Smooth muscle cell (in vitro differentiated cells): ENCODE measurements around the gene LDLRAD4. TPM values are rescaled to one million over a fixed set of nuclear protein-coding genes. Genes with fewer than 3 reads are reported as not detected.

ENCODE experiments used
- DNase-seq: peaks from one replicate; lab custom pipeline; 2025; ENCODE audit not compliant: unreplicated experiment; lab: John Stamatoyannopoulos, UW
- H2AFZ ChIP-seq: fragments of 200-600 bp; sonication (generic); 2 replicates; pipeline ENCODE4 v1.6.0; 2016; ENCODE audit warnings: antibody characterized with exemption, low read depth, mild to moderate bottlenecking
- H3F3A ChIP-seq: fragments of 200-600 bp; sonication (generic); 2 replicates; pipeline ENCODE4 v1.6.0; 2017; ENCODE audit warnings: antibody characterized with exemption, low read depth
- H3K27ac ChIP-seq: fragments of 200-600 bp; sonication (generic); 2 replicates; pipeline ENCODE4 v1.5.1; 2016; ENCODE audit warnings: low read depth, mild to moderate bottlenecking
- H3K27me3 ChIP-seq: fragments of 200-600 bp; sonication (generic); 2 replicates; pipeline ENCODE4 v1.6.1; 2016; ENCODE audit warnings: low read depth, mild to moderate bottlenecking
- H3K36me3 ChIP-seq: fragments of 200-600 bp; sonication (generic); 2 replicates; pipeline ENCODE4 v1.5.1; 2016; ENCODE audit warnings: low read depth
- H3K4me1 ChIP-seq: fragments of 200-600 bp; sonication (generic); 2 replicates; pipeline ENCODE4 v1.5.1; 2016; ENCODE audit warnings: low read depth
- H3K4me2 ChIP-seq: fragments of 200-600 bp; sonication (generic); 2 replicates; pipeline ENCODE4 v1.6.0; 2016; ENCODE audit warnings: mild to moderate bottlenecking
- H3K4me3 ChIP-seq: fragments of 200-600 bp; sonication (generic); 2 replicates; pipeline ENCODE4 v1.5.1; 2016; ENCODE audit warnings: mild to moderate bottlenecking
- H3K79me2 ChIP-seq: fragments of 200-600 bp; sonication (generic); 2 replicates; pipeline ENCODE4 v1.6.0; 2016; ENCODE audit warnings: low read depth, mild to moderate bottlenecking
- H3K9ac ChIP-seq: fragments of 200-600 bp; sonication (generic); 2 replicates; pipeline ENCODE4 v1.6.0; 2016; ENCODE audit warnings: low read depth
- H3K9me3 ChIP-seq: fragments of 200-600 bp; sonication (generic); replicated peaks from 2 replicates; pipeline ENCODE4 v1.5.1; 2016; ENCODE audit warnings: low read depth
- H4K20me1 ChIP-seq: fragments of 200-600 bp; sonication (generic); 2 replicates; pipeline ENCODE4 v1.6.0; 2016; ENCODE audit warnings: low read depth
- CTCF ChIP-seq: fragments of 200-600 bp; sonication (generic); IDR thresholded peaks from 2 replicates; pipeline ENCODE4 v1.5.1; 2017; ENCODE audit warnings: borderline replicate concordance, mild to moderate bottlenecking, antibody characterized with exemption; ENCODE audit not compliant: insufficient read depth, poor library complexity, severe bottlenecking
- WGBS: methylation state at CpG from one replicate; pipeline ENCODE4 v1.1.7; 2016; ENCODE audit warnings: low lambda C conversion rate; 5-methylcytosine and 5-hydroxymethylcytosine counted together
- polyA plus RNA-seq: library from polyadenylated mRNA; unstranded; fragments of >200 nt; fragmentation: Nextera tagmentation; extraction: Ambion mirVana; gene quantifications from 2 replicates; pipeline ENCODE4 v1.2.1, GENCODE V29; 2016
- total RNA-seq: library from RNA; depleted of rRNA; stranded (reverse); fragments of >200 nt; gene quantifications from 2 replicates; pipeline ENCODE4 v1.2.3, GENCODE V29; 2014

Gene LDLRAD4
- total and polyA plus RNA-seq, 2 experiments from 2014 or later, result 36.2 to 48.3 TPM

GRCh38 chr18:13218997-13219396 lies 437 bp downstream of the LDLRAD4 start:
- H3K36me3 ChIP-seq, result no peaks in the 10 kb centered on the region
- peak overlapping the region; percentile 81 for H3K4me3 ChIP-seq
- no peaks in the 10 kb centered on the region for H3K27me3 ChIP-seq
- H3K9me3 ChIP-seq, result no peaks in the 10 kb centered on the region
- peak overlapping the region; percentile 94 for H3K27ac ChIP-seq
- H3K4me1 ChIP-seq, result peaks cover 32% of the 10 kb centered on the region
- H3K9ac ChIP-seq, result peak overlapping the region; percentile 86
- peaks cover 25% of the 10 kb centered on the region for H3F3A ChIP-seq
- peak overlapping the region; percentile 27 for H2AFZ ChIP-seq
- peaks cover 16% of the 10 kb centered on the region for H4K20me1 ChIP-seq
- no peak for DNase-seq
- peaks cover 45% of the 10 kb centered on the region for H3K79me2 ChIP-seq
- no peak for TF ChIP-seq CTCF
- 15% methylated on average over 14 of the region's 15 CpGs for WGBS
- H3K4me2 ChIP-seq, result peak overlapping the region; percentile 89

GRCh38 chr18:13219593-13220159 lies 1.1 kb downstream of the LDLRAD4 start:
- Histone ChIP-seq H3K27me3 (no peaks in the 10 kb centered on the region), H3K79me2 (peaks cover 52% of the 10 kb centered on the region), H3F3A (peaks cover 25% of the 10 kb centered on the region), H3K36me3 (no peaks in the 10 kb centered on the region), H3K9me3 (no peaks in the 10 kb centered on the region), H3K27ac (peak overlapping the region; percentile 94), H4K20me1 (peaks cover 22% of the 10 kb centered on the region), H3K4me1 (peaks cover 32% of the 10 kb centered on the region), H3K4me3 (peak overlapping the region; percentile 81), H3K4me2 (peak overlapping the region; percentile 89), H3K9ac (peak overlapping the region; percentile 86), H2AFZ (no peak overlapping the region)
- WGBS, result 35% methylated on average over 4 of the region's 4 CpGs
- no peak for DNase-seq
- TF ChIP-seq CTCF, result no peak

GRCh38 chr18:13220361-13220991 lies 1.9 kb downstream of the LDLRAD4 start:
- peaks cover 25% of the 10 kb centered on the region for H3F3A ChIP-seq
- peaks cover 30% of the 10 kb centered on the region for H4K20me1 ChIP-seq
- no peaks in the 10 kb centered on the region for H3K36me3 ChIP-seq
- H3K4me3 ChIP-seq, result peak overlapping the region; percentile 81
- no peak for DNase-seq
- no peak overlapping the region for H2AFZ ChIP-seq
- H3K9me3 ChIP-seq, result no peaks in the 10 kb centered on the region
- no peaks in the 10 kb centered on the region for H3K27me3 ChIP-seq
- peak overlapping the region; percentile 89 for H3K4me2 ChIP-seq
- 15% methylated on average over 10 of the region's 10 CpGs for WGBS
- H3K9ac ChIP-seq, result peak overlapping the region; percentile 70
- H3K4me1 ChIP-seq, result peaks cover 32% of the 10 kb centered on the region
- peaks cover 60% of the 10 kb centered on the region for H3K79me2 ChIP-seq
- TF ChIP-seq CTCF, result no peak
- H3K27ac ChIP-seq, result peak overlapping the region; percentile 94
